K562 (cell line): ENCODE data around the gene AHCYL2. TPM values are rescaled to one million over a fixed set of nuclear protein-coding genes. Genes with fewer than 3 reads are reported as not detected.

Experiments used
- C11orf30 ChIP-seq: fragments of 450-650 bp; IDR thresholded peaks from 2 replicates; pipeline ENCODE4 v1.6.1; 2016; ENCODE audit warnings: low read depth, mild to moderate bottlenecking
- GABPB2 ChIP-seq: fragments of 250-450 bp; sonication (Bioruptor Pico); conservative IDR thresholded peaks from 2 replicates; pipeline ENCODE4 v1.5.1; 2021; ENCODE audit warnings: mild to moderate bottlenecking
- GATAD2A ChIP-seq: fragments of 450-650 bp; IDR thresholded peaks from 2 replicates; pipeline ENCODE4 v1.6.1; 2017
- GTF2F1 ChIP-seq: IDR thresholded peaks from 2 replicates; pipeline ENCODE4 v1.6.1; 2011; ENCODE audit warnings: low read depth, low read length, improper control_type of control experiment
- HDGF ChIP-seq: fragments of 450-650 bp; IDR thresholded peaks from 2 replicates; pipeline ENCODE4 v1.6.1; 2016
- HEY1 ChIP-seq: fragments of 250-450 bp; sonication (Bioruptor Pico); IDR thresholded peaks from 2 replicates; pipeline ENCODE4 v1.5.0; 2020; ENCODE audit warnings: mild to moderate bottlenecking, moderate library complexity, borderline replicate concordance
- KAT8 ChIP-seq: fragments of 450-650 bp; IDR thresholded peaks from 2 replicates; pipeline ENCODE4 v1.6.1; 2016; ENCODE audit warnings: low read depth, mild to moderate bottlenecking
- KLF13 ChIP-seq: fragments of 450-650 bp; IDR thresholded peaks from 2 replicates; pipeline ENCODE4 v1.6.1; 2016; ENCODE audit warnings: missing genetic modification characterization, low read depth, mild to moderate bottlenecking, missing compliant biosample characterization, moderate library complexity, borderline replicate concordance
- NFE2 ChIP-seq: IDR thresholded peaks from 2 replicates; pipeline ENCODE4 v1.6.1; 2014; ENCODE audit warnings: antibody characterized with exemption, low read depth
- PHF21A ChIP-seq: fragments of 450-650 bp; IDR thresholded peaks from 2 replicates; pipeline ENCODE4 v1.6.1; 2017; ENCODE audit warnings: low read depth, borderline replicate concordance
- RAD21 ChIP-seq, 2 experiments: fragments of 250-450 bp in 1 of 2; fragments of 450-650 bp in 1 of 2; sonication (Bioruptor Pico) in 1 of 2; formaldehyde crosslinking in 1 of 2; IDR thresholded peaks in 1 of 2; conservative IDR thresholded peaks in 1 of 2; 2 replicates each; pipeline versions ENCODE4 v1.4.0 to v1.8.0; 2020 to 2022; ENCODE audit warnings: mild to moderate bottlenecking in 2 of 2, moderate library complexity in 1 of 2
- RBM14 ChIP-seq: fragments of 200-400 bp; formaldehyde crosslinking; IDR thresholded peaks from 2 replicates; pipeline ENCODE4 v1.6.1; 2018; ENCODE audit warnings: low read depth, mild to moderate bottlenecking, low read length, moderate library complexity, borderline replicate concordance; ENCODE audit not compliant: insufficient read depth
- RFX5 ChIP-seq: IDR thresholded peaks from 2 replicates; pipeline ENCODE4 v1.6.1; 2011; ENCODE audit warnings: low read depth, mild to moderate bottlenecking, improper control_type of control experiment, low read length
- SREBF2 ChIP-seq: sonication (generic); formaldehyde crosslinking; IDR thresholded peaks from 2 replicates; pipeline ENCODE4 v1.4.0; 2020; ENCODE audit warnings: mild to moderate bottlenecking, missing genetic modification reagents
- XRCC3 ChIP-seq: fragments of 450-650 bp; IDR thresholded peaks from 2 replicates; pipeline ENCODE4 v1.6.1; 2017; ENCODE audit warnings: mild to moderate bottlenecking, moderate library complexity
- ZNF717 ChIP-seq: fragments of 250-450 bp; sonication (Bioruptor Pico); IDR thresholded peaks from 2 replicates; pipeline ENCODE4 v1.5.0; 2021
- polyA plus RNA-seq, 8 experiments: library from polyadenylated mRNA; depleted of rRNA in 4 of 8; stranded (reverse) in 5 of 8; unstranded in 3 of 8; fragments of >200 nt; fragmentation: Nextera tagmentation in 2 of 8; fragmentation: Illumina TruSeq in 1 of 8; extraction: Ambion mirVana in 2 of 8; extraction: Trizol in 1 of 8; gene quantifications; 2 replicates each; pipeline versions ENCODE4 v1.2.1 to v1.2.3, GENCODE V29; 2011 to 2014; ENCODE audit warnings: inconsistent platforms in 1 of 8, missing spikeins in 1 of 8
- total RNA-seq, 7 experiments: library from RNA; depleted of rRNA in 6 of 7; stranded (reverse); fragments of >200 nt in 6 of 7; fragmentation: Illumina TruSeq in 2 of 7; extraction: Trizol in 2 of 7; gene quantifications; 2 replicates each; pipeline versions ENCODE4 v1.2.1 to v1.2.3, GENCODE V29; 2011 to 2021; ENCODE audit warnings: low replicate concordance in 1 of 7
- TF ChIP-seq, protein P1 (sequence below): fragments of 450-650 bp; IDR thresholded peaks from 2 replicates; pipeline ENCODE4 v1.6.1; 2016; ENCODE audit warnings: antibody characterized with exemption
- TF ChIP-seq, protein P2 (sequence below): fragments of 250-450 bp; sonication (Bioruptor Pico); IDR thresholded peaks from 2 replicates; pipeline ENCODE4 v1.4.0; 2020; ENCODE audit warnings: mild to moderate bottlenecking, moderate library complexity, borderline replicate concordance
- TF ChIP-seq, protein P3 (sequence below): fragments of 250-450 bp; sonication (Bioruptor Pico); IDR thresholded peaks from 2 replicates; pipeline ENCODE4 v1.8.0; 2021; ENCODE audit warnings: moderate library complexity, mild to moderate bottlenecking, inconsistent platforms
- TF ChIP-seq, protein P4 (sequence below): fragments of 250-450 bp; sonication (Bioruptor Pico); IDR thresholded peaks from 2 replicates; pipeline ENCODE4 v1.8.0; 2021; ENCODE audit warnings: moderate library complexity, mild to moderate bottlenecking, inconsistent platforms
- TF ChIP-seq, protein P5 (sequence below): sonication (generic); formaldehyde crosslinking; IDR thresholded peaks from 2 replicates; pipeline ENCODE4 v1.8.0; 2022; ENCODE audit warnings: missing genetic modification reagents, mild to moderate bottlenecking, borderline replicate concordance

The AHCYL2 gene
- total and polyA plus RNA-seq, 9 of the 15 experiments (the other 6 are each of a cell fraction or from before 2014, with no cell fraction given), result 0.93 to 10.5 (median 5.2) TPM

DNA sequence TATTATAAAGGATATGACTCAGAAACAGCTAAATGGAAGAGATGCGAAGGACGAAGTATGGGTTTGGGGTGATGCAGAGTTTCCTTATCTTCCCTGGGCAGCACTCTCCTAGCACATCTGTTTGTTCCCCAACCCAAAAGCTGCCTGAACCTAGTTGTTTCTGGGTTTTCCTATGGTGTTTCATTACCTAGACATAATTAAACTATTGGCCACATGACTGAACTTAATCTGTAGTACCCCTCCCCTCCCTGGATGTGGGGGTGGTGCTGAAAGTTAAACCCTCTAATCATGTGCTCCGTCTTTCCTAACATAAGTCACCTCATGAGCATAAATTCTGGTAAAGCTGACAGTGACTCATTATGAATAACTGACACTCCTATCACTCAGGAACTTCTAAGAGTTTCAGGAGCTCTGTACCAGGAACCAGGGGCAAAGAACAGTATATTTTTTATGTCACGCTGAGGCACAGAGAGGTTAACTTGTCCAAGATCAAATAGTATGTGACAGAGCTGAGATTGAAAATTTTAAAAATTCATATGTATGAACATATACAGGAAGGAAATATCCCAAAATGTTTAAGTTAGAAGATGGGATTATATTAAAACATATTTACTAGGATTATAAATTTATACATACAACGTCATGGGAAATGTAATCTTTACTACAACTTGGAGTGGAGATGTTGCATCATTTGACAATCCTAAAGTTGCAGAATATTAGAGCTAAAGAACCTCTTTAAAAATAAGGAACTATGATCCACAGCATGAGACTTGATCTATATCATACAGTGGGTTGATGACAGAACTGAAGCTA is 214.2 kb downstream of the AHCYL2 start (continued):
- TF ChIP-seq, protein P1, sequence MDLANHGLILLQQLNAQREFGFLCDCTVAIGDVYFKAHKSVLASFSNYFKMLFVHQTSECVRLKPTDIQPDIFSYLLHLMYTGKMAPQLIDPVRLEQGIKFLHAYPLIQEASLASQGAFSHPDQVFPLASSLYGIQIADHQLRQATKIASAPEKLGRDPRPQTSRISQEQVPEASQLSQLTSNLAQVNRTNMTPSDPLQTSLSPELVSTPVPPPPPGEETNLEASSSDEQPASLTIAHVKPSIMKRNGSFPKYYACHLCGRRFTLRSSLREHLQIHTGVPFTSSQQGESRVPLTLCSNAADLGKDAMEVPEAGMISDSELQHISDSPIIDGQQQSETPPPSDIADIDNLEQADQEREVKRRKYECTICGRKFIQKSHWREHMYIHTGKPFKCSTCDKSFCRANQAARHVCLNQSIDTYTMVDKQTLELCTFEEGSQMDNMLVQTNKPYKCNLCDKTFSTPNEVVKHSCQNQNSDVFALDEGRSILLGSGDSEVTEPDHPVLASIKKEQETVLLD, result no peak; the same call in 1 of the 2 replicates
- TF ChIP-seq GTF2F1, result no peak
- no peak for TF ChIP-seq KAT8
- TF ChIP-seq HDGF, result no peak
- peak; percentile 28; the same call in 1 of the 2 replicates for TF ChIP-seq KLF13 (tag)
- TF ChIP-seq, protein P2, sequence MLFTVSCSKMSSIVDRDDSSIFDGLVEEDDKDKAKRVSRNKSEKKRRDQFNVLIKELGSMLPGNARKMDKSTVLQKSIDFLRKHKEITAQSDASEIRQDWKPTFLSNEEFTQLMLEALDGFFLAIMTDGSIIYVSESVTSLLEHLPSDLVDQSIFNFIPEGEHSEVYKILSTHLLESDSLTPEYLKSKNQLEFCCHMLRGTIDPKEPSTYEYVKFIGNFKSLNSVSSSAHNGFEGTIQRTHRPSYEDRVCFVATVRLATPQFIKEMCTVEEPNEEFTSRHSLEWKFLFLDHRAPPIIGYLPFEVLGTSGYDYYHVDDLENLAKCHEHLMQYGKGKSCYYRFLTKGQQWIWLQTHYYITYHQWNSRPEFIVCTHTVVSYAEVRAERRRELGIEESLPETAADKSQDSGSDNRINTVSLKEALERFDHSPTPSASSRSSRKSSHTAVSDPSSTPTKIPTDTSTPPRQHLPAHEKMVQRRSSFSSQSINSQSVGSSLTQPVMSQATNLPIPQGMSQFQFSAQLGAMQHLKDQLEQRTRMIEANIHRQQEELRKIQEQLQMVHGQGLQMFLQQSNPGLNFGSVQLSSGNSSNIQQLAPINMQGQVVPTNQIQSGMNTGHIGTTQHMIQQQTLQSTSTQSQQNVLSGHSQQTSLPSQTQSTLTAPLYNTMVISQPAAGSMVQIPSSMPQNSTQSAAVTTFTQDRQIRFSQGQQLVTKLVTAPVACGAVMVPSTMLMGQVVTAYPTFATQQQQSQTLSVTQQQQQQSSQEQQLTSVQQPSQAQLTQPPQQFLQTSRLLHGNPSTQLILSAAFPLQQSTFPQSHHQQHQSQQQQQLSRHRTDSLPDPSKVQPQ (CRISPR knock-in tag), result no peak
- TF ChIP-seq RAD21 (CRISPR knock-in tag; conservative IDR thresholded peaks at IDR 0.05 in 1 of 2, IDR thresholded peaks at IDR 0.05 in 1 of 2), result peak; percentile 15 to 21; a peak in 2 of 4 replicates
- TF ChIP-seq HEY1 (CRISPR knock-in tag), result peak; percentile 70; the same call in 1 of the 2 replicates
- no peak for TF ChIP-seq RFX5
- TF ChIP-seq, protein P3, sequence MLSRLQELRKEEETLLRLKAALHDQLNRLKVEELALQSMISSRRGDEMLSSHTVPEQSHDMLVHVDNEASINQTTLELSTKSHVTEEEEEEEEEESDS (CRISPR knock-in tag), result no peak
- no peak for TF ChIP-seq RBM14
- TF ChIP-seq XRCC3, result no peak
- TF ChIP-seq, protein P4, sequence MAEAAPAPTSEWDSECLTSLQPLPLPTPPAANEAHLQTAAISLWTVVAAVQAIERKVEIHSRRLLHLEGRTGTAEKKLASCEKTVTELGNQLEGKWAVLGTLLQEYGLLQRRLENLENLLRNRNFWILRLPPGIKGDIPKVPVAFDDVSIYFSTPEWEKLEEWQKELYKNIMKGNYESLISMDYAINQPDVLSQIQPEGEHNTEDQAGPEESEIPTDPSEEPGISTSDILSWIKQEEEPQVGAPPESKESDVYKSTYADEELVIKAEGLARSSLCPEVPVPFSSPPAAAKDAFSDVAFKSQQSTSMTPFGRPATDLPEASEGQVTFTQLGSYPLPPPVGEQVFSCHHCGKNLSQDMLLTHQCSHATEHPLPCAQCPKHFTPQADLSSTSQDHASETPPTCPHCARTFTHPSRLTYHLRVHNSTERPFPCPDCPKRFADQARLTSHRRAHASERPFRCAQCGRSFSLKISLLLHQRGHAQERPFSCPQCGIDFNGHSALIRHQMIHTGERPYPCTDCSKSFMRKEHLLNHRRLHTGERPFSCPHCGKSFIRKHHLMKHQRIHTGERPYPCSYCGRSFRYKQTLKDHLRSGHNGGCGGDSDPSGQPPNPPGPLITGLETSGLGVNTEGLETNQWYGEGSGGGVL (CRISPR knock-in tag), result no peak
- TF ChIP-seq, protein P5, sequence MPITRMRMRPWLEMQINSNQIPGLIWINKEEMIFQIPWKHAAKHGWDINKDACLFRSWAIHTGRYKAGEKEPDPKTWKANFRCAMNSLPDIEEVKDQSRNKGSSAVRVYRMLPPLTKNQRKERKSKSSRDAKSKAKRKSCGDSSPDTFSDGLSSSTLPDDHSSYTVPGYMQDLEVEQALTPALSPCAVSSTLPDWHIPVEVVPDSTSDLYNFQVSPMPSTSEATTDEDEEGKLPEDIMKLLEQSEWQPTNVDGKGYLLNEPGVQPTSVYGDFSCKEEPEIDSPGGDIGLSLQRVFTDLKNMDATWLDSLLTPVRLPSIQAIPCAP, result no peak
- TF ChIP-seq C11orf30, result peak; percentile 36; the same call in 1 of the 2 replicates
- TF ChIP-seq SREBF2 (CRISPR knock-in tag), result no peak
- TF ChIP-seq ZNF717, result no peak
- 0 out of 2 replicates have a peak, but pooled peaks have one; percentile 45 for TF ChIP-seq GATAD2A
- TF ChIP-seq PHF21A, result peak; percentile 72; the same call in 1 of the 2 replicates
- peak; percentile 70 for TF ChIP-seq NFE2
- no peak; the same call in 1 of the 2 replicates for TF ChIP-seq GABPB2 (CRISPR knock-in tag)
